Measurements from ENCODE around the gene CAMK1D.

CAMK1D gene

GRCh38 chr10:12414278-12414989, 65.1 kb downstream of the CAMK1D start:
- Histone ChIP-seq H3K9me3 (ENCODE audit: control insufficient read depth in 2 of 2, low read length in 2 of 2) (no peaks in the 10 kb centered on the region), H3K27me3 (ENCODE audit: control insufficient read depth in 1 of 2, insufficient read depth in 2 of 2, low read length in 2 of 2) (no peaks in the 10 kb centered on the region), H3K27ac (ENCODE audit: low read length) (no peak overlapping the region), H3K9ac (ENCODE audit: low read length in 2 of 2) (no peak overlapping the region), H3K36me3 (ENCODE audit: control insufficient read depth in 2 of 2, insufficient read depth in 2 of 2, low read length in 2 of 2) (no peaks in the 10 kb centered on the region), H3K4me3 (ENCODE audit: low read length in 2 of 2) (no peak overlapping the region), H3K4me1 (ENCODE audit: control insufficient read depth, insufficient read depth, low read length) (peaks cover 28% of the 10 kb centered on the region)

- Histone ChIP-seq H3K27ac (ENCODE audit: low read length) (no peak overlapping the region), H3K9ac (ENCODE audit: low read length in 2 of 2) (no peak overlapping the region), H3K4me1 (ENCODE audit: control insufficient read depth, insufficient read depth, low read length) (peaks cover 29% of the 10 kb centered on the region), H3K27me3 (ENCODE audit: control insufficient read depth in 1 of 2, insufficient read depth in 2 of 2, low read length in 2 of 2) (no peaks in the 10 kb centered on the region), H3K36me3 (ENCODE audit: control insufficient read depth in 2 of 2, insufficient read depth in 2 of 2, low read length in 2 of 2) (no peaks in the 10 kb centered on the region), H3K9me3 (ENCODE audit: control insufficient read depth in 2 of 2, low read length in 2 of 2) (no peaks in the 10 kb centered on the region), H3K4me3 (ENCODE audit: low read length in 2 of 2) (peak overlapping the region in 1 of 2 donors; percentile 10)
These were observed 67.2 kb downstream of the CAMK1D start for GRCh38 chr10:12416344-12417050.

GRCh38 chr10:12417331-12417730, 68.0 kb downstream of the CAMK1D start:
- Histone ChIP-seq H3K4me1 (ENCODE audit: control insufficient read depth, insufficient read depth, low read length) (peaks cover 29% of the 10 kb centered on the region), H3K9ac (ENCODE audit: low read length in 2 of 2) (no peak overlapping the region)

GRCh38 chr10:12418000-12418399, 68.7 kb downstream of the CAMK1D start:
- Histone ChIP-seq H3K27me3 (ENCODE audit: control insufficient read depth in 1 of 2, insufficient read depth in 2 of 2, low read length in 2 of 2) (no peaks in the 10 kb centered on the region), H3K36me3 (ENCODE audit: control insufficient read depth in 2 of 2, insufficient read depth in 2 of 2, low read length in 2 of 2) (no peaks in the 10 kb centered on the region), H3K9me3 (ENCODE audit: control insufficient read depth in 2 of 2, low read length in 2 of 2) (no peaks in the 10 kb centered on the region), H3K9ac (ENCODE audit: low read length in 2 of 2) (no peak overlapping the region), H3K4me3 (ENCODE audit: low read length in 2 of 2) (no peak overlapping the region), H3K4me1 (ENCODE audit: control insufficient read depth, insufficient read depth, low read length) (peaks cover 29% of the 10 kb centered on the region), H3K27ac (ENCODE audit: low read length) (no peak overlapping the region)

More at GRCh38 chr10:12417331-12417730, 68.0 kb downstream of the CAMK1D start:
- Histone ChIP-seq H3K9me3 (ENCODE audit: control insufficient read depth in 2 of 2, low read length in 2 of 2) (no peaks in the 10 kb centered on the region), H3K36me3 (ENCODE audit: control insufficient read depth in 2 of 2, insufficient read depth in 2 of 2, low read length in 2 of 2) (no peaks in the 10 kb centered on the region), H3K4me3 (ENCODE audit: low read length in 2 of 2) (no peak overlapping the region), H3K27ac (ENCODE audit: low read length) (no peak overlapping the region), H3K27me3 (ENCODE audit: control insufficient read depth in 1 of 2, insufficient read depth in 2 of 2, low read length in 2 of 2) (no peaks in the 10 kb centered on the region)

- H3K4me3 ChIP-seq (ENCODE audit: low read length in 2 of 2): no peak overlapping the region
- H3K36me3 ChIP-seq (ENCODE audit: control insufficient read depth in 2 of 2, insufficient read depth in 2 of 2, low read length in 2 of 2): no peaks in the 10 kb centered on the region
- H3K9me3 ChIP-seq (ENCODE audit: control insufficient read depth in 2 of 2, low read length in 2 of 2): no peaks in the 10 kb centered on the region
- no peaks in the 10 kb centered on the region for H3K27me3 ChIP-seq (ENCODE audit: control insufficient read depth in 1 of 2, insufficient read depth in 2 of 2, low read length in 2 of 2)
- H3K9ac ChIP-seq (ENCODE audit: low read length in 2 of 2): no peak overlapping the region
- peak overlapping the region; percentile 41 for H3K27ac ChIP-seq (ENCODE audit: low read length)
- H3K4me1 ChIP-seq (ENCODE audit: control insufficient read depth, insufficient read depth, low read length): peaks cover 29% of the 10 kb centered on the region
These were observed 69.4 kb downstream of the CAMK1D start for GRCh38 chr10:12418725-12419261.

- H3K36me3 ChIP-seq (ENCODE audit: control insufficient read depth in 2 of 2, insufficient read depth in 2 of 2, low read length in 2 of 2): no peaks in the 10 kb centered on the region
- no peak overlapping the region for H3K4me3 ChIP-seq (ENCODE audit: low read length in 2 of 2)
- H3K4me1 ChIP-seq (ENCODE audit: control insufficient read depth, insufficient read depth, low read length): peaks cover 29% of the 10 kb centered on the region
- H3K9me3 ChIP-seq (ENCODE audit: control insufficient read depth in 2 of 2, low read length in 2 of 2): no peaks in the 10 kb centered on the region
- no peaks in the 10 kb centered on the region for H3K27me3 ChIP-seq (ENCODE audit: control insufficient read depth in 1 of 2, insufficient read depth in 2 of 2, low read length in 2 of 2)
- H3K9ac ChIP-seq (ENCODE audit: low read length in 2 of 2): no peak overlapping the region
- peak overlapping the region; percentile 41 for H3K27ac ChIP-seq (ENCODE audit: low read length)
These were observed 70.0 kb downstream of the CAMK1D start for GRCh38 chr10:12419262-12419847.

GRCh38 chr10:12420530-12421120, 71.3 kb downstream of the CAMK1D start:
- Histone ChIP-seq H3K36me3 (ENCODE audit: control insufficient read depth in 2 of 2, insufficient read depth in 2 of 2, low read length in 2 of 2) (no peaks in the 10 kb centered on the region), H3K9me3 (ENCODE audit: control insufficient read depth in 2 of 2, low read length in 2 of 2) (no peaks in the 10 kb centered on the region), H3K4me1 (ENCODE audit: control insufficient read depth, insufficient read depth, low read length) (peaks cover 28% of the 10 kb centered on the region), H3K9ac (ENCODE audit: low read length in 2 of 2) (no peak overlapping the region), H3K4me3 (ENCODE audit: low read length in 2 of 2) (no peak overlapping the region), H3K27ac (ENCODE audit: low read length) (no peak overlapping the region), H3K27me3 (ENCODE audit: control insufficient read depth in 1 of 2, insufficient read depth in 2 of 2, low read length in 2 of 2) (no peaks in the 10 kb centered on the region)

- no peak overlapping the region for H3K27ac ChIP-seq (ENCODE audit: low read length)
- H3K36me3 ChIP-seq (ENCODE audit: control insufficient read depth in 2 of 2, insufficient read depth in 2 of 2, low read length in 2 of 2): no peaks in the 10 kb centered on the region
- H3K27me3 ChIP-seq (ENCODE audit: control insufficient read depth in 1 of 2, insufficient read depth in 2 of 2, low read length in 2 of 2): no peaks in the 10 kb centered on the region
These were observed 72.8 kb downstream of the CAMK1D start for GRCh38 chr10:12422189-12422588.

GRCh38 chr10:12423896-12424295, 74.5 kb downstream of the CAMK1D start:
- Histone ChIP-seq H3K4me1 (ENCODE audit: control insufficient read depth, insufficient read depth, low read length) (peaks cover 4% of the 10 kb centered on the region), H3K9me3 (ENCODE audit: control insufficient read depth in 2 of 2, low read length in 2 of 2) (no peaks in the 10 kb centered on the region)

More at GRCh38 chr10:12422189-12422588, 72.8 kb downstream of the CAMK1D start:
- H3K4me1 ChIP-seq (ENCODE audit: control insufficient read depth, insufficient read depth, low read length): peaks cover 14% of the 10 kb centered on the region
- H3K9me3 ChIP-seq (ENCODE audit: control insufficient read depth in 2 of 2, low read length in 2 of 2): no peaks in the 10 kb centered on the region
- H3K9ac ChIP-seq (ENCODE audit: low read length in 2 of 2): no peak overlapping the region
- H3K4me3 ChIP-seq (ENCODE audit: low read length in 2 of 2): no peak overlapping the region

GRCh38 chr10:12427276-12427675, 77.9 kb downstream of the CAMK1D start:
- Histone ChIP-seq H3K27ac (ENCODE audit: low read length) (no peak overlapping the region), H3K9ac (ENCODE audit: low read length in 2 of 2) (no peak overlapping the region), H3K27me3 (ENCODE audit: control insufficient read depth in 1 of 2, insufficient read depth in 2 of 2, low read length in 2 of 2) (no peaks in the 10 kb centered on the region), H3K4me3 (ENCODE audit: low read length in 2 of 2) (no peak overlapping the region), H3K9me3 (ENCODE audit: control insufficient read depth in 2 of 2, low read length in 2 of 2) (no peaks in the 10 kb centered on the region), H3K36me3 (ENCODE audit: control insufficient read depth in 2 of 2, insufficient read depth in 2 of 2, low read length in 2 of 2) (no peaks in the 10 kb centered on the region), H3K4me1 (ENCODE audit: control insufficient read depth, insufficient read depth, low read length) (peaks cover 5% of the 10 kb centered on the region)

More at GRCh38 chr10:12423896-12424295, 74.5 kb downstream of the CAMK1D start:
- Histone ChIP-seq H3K4me3 (ENCODE audit: low read length in 2 of 2) (no peak overlapping the region), H3K27me3 (ENCODE audit: control insufficient read depth in 1 of 2, insufficient read depth in 2 of 2, low read length in 2 of 2) (no peaks in the 10 kb centered on the region), H3K9ac (ENCODE audit: low read length in 2 of 2) (no peak overlapping the region), H3K36me3 (ENCODE audit: control insufficient read depth in 2 of 2, insufficient read depth in 2 of 2, low read length in 2 of 2) (no peaks in the 10 kb centered on the region), H3K27ac (ENCODE audit: low read length) (no peak overlapping the region)

Data from stomach smooth muscle (tissue), 2 donors.